Activated T-cell treated with anti-CD3 and anti-CD28 coated beads, Interleukin-2, amount 50 U/mL, for 24 hours (primary cell): ENCODE results near the gene CCDC50.

Experiments
- DNase-seq: peaks from one replicate; pipeline ENCODE4 v3.0.0-alpha.2; 2020
- H3K27ac Mint-ChIP-seq: 2 replicates; pipeline ENCODE4 v1.8.0; 2020; ENCODE audit warnings: mild to moderate bottlenecking, mixed read lengths
- H3K27me3 Mint-ChIP-seq: 2 replicates; pipeline ENCODE4 v1.8.0; 2020; ENCODE audit warnings: mixed read lengths
- H3K36me3 Mint-ChIP-seq: 2 replicates; pipeline ENCODE4 v1.8.0; 2020; ENCODE audit warnings: low read depth, mixed read lengths
- H3K4me1 Mint-ChIP-seq: 2 replicates; pipeline ENCODE4 v1.8.0; 2020; ENCODE audit warnings: low read depth, mixed read lengths
- H3K4me3 Mint-ChIP-seq: 2 replicates; pipeline ENCODE4 v1.8.0; 2020; ENCODE audit warnings: mild to moderate bottlenecking, moderate library complexity, mixed read lengths
- H3K9me3 Mint-ChIP-seq: 2 replicates; pipeline ENCODE4 v1.8.0; 2020; ENCODE audit warnings: mixed read lengths

CCDC50 gene

GRCh38 chr3:191391861-191392808 lies 62.9 kb downstream of the CCDC50 start:
- no peaks in the 10 kb centered on the region for H3K4me1 Mint-ChIP-seq
- no peaks in the 10 kb centered on the region for H3K27me3 Mint-ChIP-seq
- H3K9me3 Mint-ChIP-seq, result no peaks in the 10 kb centered on the region
- DNase-seq, result no peak
- H3K36me3 Mint-ChIP-seq, result peaks cover 2% of the 10 kb centered on the region
- H3K4me3 Mint-ChIP-seq, result no peak overlapping the region
- H3K27ac Mint-ChIP-seq, result no peak overlapping the region

GRCh38 chr3:191393146-191393545 lies 64.0 kb downstream of the CCDC50 start:
- no peak overlapping the region for H3K4me3 Mint-ChIP-seq

GRCh38 chr3:191397771-191398170 lies 68.6 kb downstream of the CCDC50 start:
- Mint-ChIP-seq H3K27ac (no peak overlapping the region), H3K4me1 (no peaks in the 10 kb centered on the region), H3K9me3 (no peaks in the 10 kb centered on the region), H3K27me3 (no peaks in the 10 kb centered on the region), H3K36me3 (no peaks in the 10 kb centered on the region), H3K4me3 (no peak overlapping the region)
- DNase-seq, result no peak

More at GRCh38 chr3:191393146-191393545, 64.0 kb downstream of the CCDC50 start:
- no peak for DNase-seq
- Mint-ChIP-seq H3K4me1 (no peaks in the 10 kb centered on the region), H3K9me3 (no peaks in the 10 kb centered on the region), H3K27ac (no peak overlapping the region), H3K36me3 (peaks cover 2% of the 10 kb centered on the region), H3K27me3 (no peaks in the 10 kb centered on the region)

GRCh38 chr3:191398607-191399006 lies 69.4 kb downstream of the CCDC50 start:
- no peaks in the 10 kb centered on the region for H3K27me3 Mint-ChIP-seq
- no peaks in the 10 kb centered on the region for H3K36me3 Mint-ChIP-seq
- H3K27ac Mint-ChIP-seq, result no peak overlapping the region
- H3K4me3 Mint-ChIP-seq, result no peak overlapping the region
- no peak for DNase-seq
- H3K9me3 Mint-ChIP-seq, result no peaks in the 10 kb centered on the region
- no peaks in the 10 kb centered on the region for H3K4me1 Mint-ChIP-seq

- Mint-ChIP-seq H3K36me3 (no peaks in the 10 kb centered on the region), H3K4me1 (no peaks in the 10 kb centered on the region), H3K4me3 (no peak overlapping the region), H3K27me3 (no peaks in the 10 kb centered on the region), H3K9me3 (no peaks in the 10 kb centered on the region), H3K27ac (no peak overlapping the region)
- no peak for DNase-seq
Observed at GRCh38 chr3:191399918-191400317, 70.7 kb downstream of the CCDC50 start.

- peaks cover 2% of the 10 kb centered on the region for H3K9me3 Mint-ChIP-seq
- no peak overlapping the region for H3K27ac Mint-ChIP-seq
- no peaks in the 10 kb centered on the region for H3K4me1 Mint-ChIP-seq
- DNase-seq, result no peak
- no peak overlapping the region for H3K4me3 Mint-ChIP-seq
- no peaks in the 10 kb centered on the region for H3K36me3 Mint-ChIP-seq
- H3K27me3 Mint-ChIP-seq, result no peaks in the 10 kb centered on the region
Observed at GRCh38 chr3:191401775-191402357, 72.7 kb downstream of the CCDC50 start.

GRCh38 chr3:191409791-191410359 lies 80.7 kb downstream of the CCDC50 start:
- Mint-ChIP-seq H3K27me3 (no peaks in the 10 kb centered on the region), H3K4me1 (no peaks in the 10 kb centered on the region), H3K36me3 (no peaks in the 10 kb centered on the region), H3K9me3 (peaks cover 11% of the 10 kb centered on the region), H3K4me3 (no peak overlapping the region), H3K27ac (no peak overlapping the region)
- DNase-seq, result no peak

- H3K4me3 Mint-ChIP-seq, result no peak overlapping the region
- H3K27ac Mint-ChIP-seq, result no peak overlapping the region
- H3K27me3 Mint-ChIP-seq, result no peaks in the 10 kb centered on the region
- H3K4me1 Mint-ChIP-seq, result no peaks in the 10 kb centered on the region
- no peak for DNase-seq
- H3K9me3 Mint-ChIP-seq, result peaks cover 9% of the 10 kb centered on the region
- no peaks in the 10 kb centered on the region for H3K36me3 Mint-ChIP-seq
Observed at GRCh38 chr3:191412759-191413158, 83.6 kb downstream of the CCDC50 start.

GRCh38 chr3:191414286-191414685 lies 85.1 kb downstream of the CCDC50 start:
- DNase-seq, result no peak
- H3K27me3 Mint-ChIP-seq, result no peaks in the 10 kb centered on the region
- H3K4me3 Mint-ChIP-seq, result no peak overlapping the region
- H3K36me3 Mint-ChIP-seq, result no peaks in the 10 kb centered on the region
- H3K9me3 Mint-ChIP-seq, result peaks cover 8% of the 10 kb centered on the region
- H3K27ac Mint-ChIP-seq, result no peak overlapping the region
- no peaks in the 10 kb centered on the region for H3K4me1 Mint-ChIP-seq

GRCh38 chr3:191414732-191415131 lies 85.5 kb downstream of the CCDC50 start:
- no peaks in the 10 kb centered on the region for H3K27me3 Mint-ChIP-seq
- H3K36me3 Mint-ChIP-seq, result no peaks in the 10 kb centered on the region
- DNase-seq, result no peak
- H3K4me3 Mint-ChIP-seq, result no peak overlapping the region
- H3K27ac Mint-ChIP-seq, result no peak overlapping the region
- H3K9me3 Mint-ChIP-seq, result peaks cover 4% of the 10 kb centered on the region
- no peaks in the 10 kb centered on the region for H3K4me1 Mint-ChIP-seq

- DNase-seq, result no peak
- H3K27me3 Mint-ChIP-seq, result no peaks in the 10 kb centered on the region
- H3K4me3 Mint-ChIP-seq, result no peak overlapping the region
- no peaks in the 10 kb centered on the region for H3K9me3 Mint-ChIP-seq
- H3K27ac Mint-ChIP-seq, result no peak overlapping the region
- H3K4me1 Mint-ChIP-seq, result no peaks in the 10 kb centered on the region
- H3K36me3 Mint-ChIP-seq, result no peaks in the 10 kb centered on the region
Observed at GRCh38 chr3:191415566-191415965, 86.4 kb downstream of the CCDC50 start.

- Mint-ChIP-seq H3K9me3 (no peaks in the 10 kb centered on the region), H3K36me3 (no peaks in the 10 kb centered on the region), H3K27me3 (no peaks in the 10 kb centered on the region), H3K27ac (no peak overlapping the region), H3K4me3 (no peak overlapping the region), H3K4me1 (no peaks in the 10 kb centered on the region)
- DNase-seq, result no peak
Observed at GRCh38 chr3:191417457-191417729, 88.2 kb downstream of the CCDC50 start.

GRCh38 chr3:191420771-191421170 lies 91.6 kb downstream of the CCDC50 start:
- Mint-ChIP-seq H3K4me1 (no peaks in the 10 kb centered on the region), H3K27ac (no peak overlapping the region), H3K9me3 (no peaks in the 10 kb centered on the region), H3K36me3 (no peaks in the 10 kb centered on the region), H3K4me3 (no peak overlapping the region), H3K27me3 (no peaks in the 10 kb centered on the region)
- no peak for DNase-seq

- H3K4me3 Mint-ChIP-seq, result no peak overlapping the region
- DNase-seq, result no peak
- no peaks in the 10 kb centered on the region for H3K36me3 Mint-ChIP-seq
- no peak overlapping the region for H3K27ac Mint-ChIP-seq
- H3K9me3 Mint-ChIP-seq, result no peaks in the 10 kb centered on the region
- H3K27me3 Mint-ChIP-seq, result no peaks in the 10 kb centered on the region
- H3K4me1 Mint-ChIP-seq, result no peaks in the 10 kb centered on the region
Observed at GRCh38 chr3:191424881-191425280, 95.7 kb downstream of the CCDC50 start.

GRCh38 chr3:191425322-191425734 lies 96.1 kb downstream of the CCDC50 start:
- Mint-ChIP-seq H3K4me1 (no peaks in the 10 kb centered on the region), H3K9me3 (no peaks in the 10 kb centered on the region), H3K4me3 (no peak overlapping the region), H3K27me3 (no peaks in the 10 kb centered on the region), H3K36me3 (no peaks in the 10 kb centered on the region), H3K27ac (no peak overlapping the region)
- DNase-seq, result no peak
